ENCODE data around the gene CHMP4A. TPM values are rescaled to one million over a fixed set of nuclear protein-coding genes. Genes with fewer than 3 reads are reported as not detected.
A peak's percentile ranks its signal among the peaks of the same experiment; 100 is the strongest.

Gene CHMP4A
- polyA plus RNA-seq, 4 donors: 43.5 to 50.7 (median 49.8) TPM

DNA sequence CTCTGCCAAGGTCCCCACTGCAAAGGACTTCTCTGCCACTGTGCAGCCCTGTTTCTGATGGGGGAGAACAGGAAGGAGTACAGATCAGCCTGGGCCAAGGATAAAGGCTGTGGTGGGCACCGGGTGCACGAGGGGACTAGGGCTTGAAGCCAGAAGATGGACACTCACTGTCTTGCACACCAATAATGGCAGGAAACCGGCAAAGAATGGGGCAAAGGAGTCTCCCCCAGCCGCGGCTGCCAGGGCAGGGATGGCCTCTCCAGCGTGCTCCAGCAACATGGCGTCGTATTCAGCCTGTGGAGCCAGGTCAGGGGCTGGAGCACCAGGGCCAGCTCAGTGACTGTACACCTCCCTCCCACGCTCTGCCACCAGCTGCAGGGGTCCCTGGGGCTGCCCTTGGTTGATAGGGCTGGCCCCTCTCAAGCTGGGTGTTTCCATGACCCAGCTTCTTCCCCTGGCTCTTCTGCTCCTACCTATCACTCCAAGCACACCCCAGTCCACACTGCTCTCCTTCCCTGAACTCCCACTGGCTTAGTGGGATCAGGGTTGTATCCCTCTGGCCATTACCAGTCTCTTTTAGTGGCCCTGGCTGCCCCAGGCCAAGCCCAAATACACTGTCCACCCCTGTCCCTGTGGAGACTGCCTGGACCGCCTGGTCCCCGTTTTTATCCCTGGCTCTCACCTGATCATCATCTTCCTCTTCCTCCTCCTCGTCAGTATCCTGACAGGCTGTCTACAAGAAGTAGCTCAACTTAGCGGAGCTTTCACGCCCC is 31.0 kb downstream of the CHMP4A start:
- DNase-seq (ENCODE audit: low read depth in 4 of 4, low spot score in 3 of 4): no peak

DNA sequence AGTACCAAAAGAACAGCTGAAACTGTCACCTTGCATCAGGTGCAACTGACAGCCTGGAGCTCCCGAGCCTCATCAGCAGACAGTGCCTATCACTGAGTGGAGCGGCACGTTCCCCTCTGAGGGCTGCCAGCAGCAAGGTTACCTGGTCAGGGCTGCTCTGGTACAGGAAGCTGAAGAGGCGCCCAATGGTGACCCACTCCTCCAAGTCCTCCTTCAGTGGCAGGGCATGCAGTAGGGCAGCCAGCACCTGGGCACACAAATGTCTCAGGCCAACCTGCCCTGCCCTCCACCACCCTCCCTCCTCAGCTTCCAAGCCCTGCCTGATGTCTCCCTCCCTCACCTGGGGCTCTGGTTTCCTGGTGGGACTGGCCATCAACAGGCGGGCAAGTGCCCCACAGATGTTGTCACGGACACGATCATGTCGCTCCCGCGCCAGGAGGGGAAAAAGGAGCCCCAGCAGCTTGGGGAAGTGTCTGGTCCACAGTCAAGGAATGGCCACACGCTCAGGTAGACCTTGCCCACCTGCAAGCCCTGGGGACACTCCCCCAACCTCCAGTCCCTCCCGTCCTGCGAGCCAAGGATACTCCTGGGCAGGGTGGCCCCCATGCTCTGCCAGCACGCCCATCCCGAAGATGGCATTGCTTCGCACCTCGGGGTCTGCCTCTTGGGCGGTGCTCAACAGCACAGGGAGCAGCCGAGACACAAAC is 31.8 kb downstream of the CHMP4A start:
- no peak for DNase-seq (ENCODE audit: low read depth in 4 of 4, low spot score in 3 of 4)

DNA sequence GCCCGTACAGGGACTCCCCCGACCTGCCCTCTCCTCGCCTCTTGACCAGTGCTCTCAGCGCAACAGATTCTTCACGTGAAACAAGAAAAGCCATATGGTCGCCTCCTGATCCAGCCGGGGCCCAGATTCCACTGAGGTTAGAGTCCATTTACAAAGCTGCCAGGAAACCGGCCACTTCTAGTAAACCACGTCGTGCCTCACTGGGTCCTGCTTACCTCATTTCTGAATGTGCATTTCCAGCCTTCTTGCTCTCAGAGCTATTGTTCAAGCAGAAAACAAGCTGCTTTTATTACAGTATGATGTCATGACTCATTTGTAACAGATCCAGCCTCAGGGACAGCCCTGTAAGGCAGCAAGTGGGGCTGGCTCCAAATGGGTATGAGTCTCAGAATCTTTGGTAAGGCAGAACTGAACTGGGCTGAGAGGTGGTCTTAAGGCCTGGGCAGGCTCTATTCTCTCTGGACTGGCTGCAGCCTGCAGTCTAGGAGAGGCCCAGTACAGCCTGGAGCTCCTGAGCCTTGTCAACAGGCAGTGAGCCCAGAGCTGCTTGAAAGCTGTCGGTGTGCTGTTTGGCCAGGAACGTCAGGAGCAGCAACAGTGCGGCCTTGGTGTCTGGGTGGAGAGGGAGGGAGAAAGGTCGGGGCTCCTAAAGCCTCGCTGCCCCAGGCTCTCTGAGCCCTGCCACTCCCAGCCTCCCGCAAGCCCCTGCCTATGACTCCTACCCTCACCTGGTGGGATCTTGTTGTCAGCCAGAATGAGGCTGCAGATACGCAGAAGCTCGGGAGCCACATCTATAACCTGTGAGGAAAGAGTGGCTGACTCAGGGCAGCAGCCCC is 33.1 kb downstream of the CHMP4A start:
- peak in 1 of 4 donors; percentile 18 for DNase-seq (ENCODE audit: low read depth in 4 of 4, low spot score in 3 of 4)

DNA sequence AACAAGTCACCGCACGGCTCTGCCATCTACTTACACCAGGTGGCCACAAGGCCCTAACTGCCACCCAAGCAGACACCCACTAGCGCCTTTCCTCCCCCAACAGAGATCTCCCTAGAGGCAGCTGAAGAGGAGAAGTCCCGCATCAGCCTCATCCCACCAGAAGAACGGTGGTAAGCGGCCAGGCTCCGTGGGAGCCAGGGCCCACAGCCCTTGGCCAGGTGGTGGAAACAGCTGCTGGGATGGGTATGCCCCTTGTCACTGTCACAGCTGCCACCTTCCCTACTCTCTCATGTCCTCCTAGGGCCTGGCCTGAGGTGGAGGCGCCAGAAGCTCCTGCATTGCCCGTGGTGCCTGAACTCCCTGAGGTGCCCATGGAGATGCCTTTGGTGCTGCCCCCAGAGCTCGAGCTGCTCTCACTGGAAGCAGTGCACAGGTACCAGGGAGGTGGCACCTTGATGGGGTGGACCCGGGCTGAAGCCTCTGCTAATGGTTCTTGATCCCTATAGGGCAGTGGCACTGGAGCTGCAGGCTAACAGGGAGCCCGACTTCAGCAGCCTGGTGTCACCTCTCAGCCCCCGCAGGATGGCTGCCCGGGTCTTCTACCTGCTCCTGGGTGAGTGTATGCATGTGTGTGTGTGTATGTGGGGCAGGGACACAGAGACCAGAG is 33.9 kb downstream of the CHMP4A start:
- DNase-seq (ENCODE audit: low read depth in 4 of 4, low spot score in 3 of 4): no peak

DNA sequence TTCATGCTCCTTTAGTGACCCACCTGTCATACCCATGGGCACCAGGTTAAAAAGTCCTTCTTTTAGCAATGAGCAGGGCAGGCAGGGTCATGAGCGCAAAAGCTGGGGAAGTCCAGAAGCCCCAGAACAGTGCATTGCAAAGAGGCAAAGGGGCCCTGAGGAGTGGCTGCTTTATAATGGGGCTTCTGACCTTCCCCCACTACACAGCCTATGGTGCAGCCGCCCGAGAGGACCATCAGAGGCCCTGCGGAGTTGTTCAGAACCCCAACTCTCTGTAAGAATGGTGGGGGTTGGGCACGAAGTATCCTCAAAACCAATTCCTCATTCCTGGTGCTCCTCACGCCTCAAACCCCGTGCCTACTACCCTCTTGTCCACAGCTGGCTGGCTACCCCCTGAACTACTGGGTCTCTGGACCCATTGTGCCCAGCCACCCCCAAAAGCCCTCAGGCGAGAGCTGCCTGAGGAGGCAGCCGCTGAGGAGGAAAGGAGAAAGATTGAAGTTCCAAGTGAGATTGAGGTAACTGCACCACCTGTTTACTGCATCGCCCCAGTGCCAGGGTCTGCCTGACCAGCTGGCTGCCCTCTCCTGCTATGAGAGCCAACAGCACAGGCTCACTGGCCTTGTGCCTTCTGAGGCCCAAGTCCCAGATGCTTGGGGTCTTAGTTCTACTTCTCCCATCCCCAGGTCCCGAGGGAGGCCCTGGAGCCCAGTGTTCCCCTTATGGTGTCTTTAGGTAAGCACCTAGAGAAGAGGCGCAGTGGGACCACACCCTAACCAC is 34.7 kb downstream of the CHMP4A start:
- DNase-seq (ENCODE audit: low read depth in 4 of 4, low spot score in 3 of 4): no peak

DNA sequence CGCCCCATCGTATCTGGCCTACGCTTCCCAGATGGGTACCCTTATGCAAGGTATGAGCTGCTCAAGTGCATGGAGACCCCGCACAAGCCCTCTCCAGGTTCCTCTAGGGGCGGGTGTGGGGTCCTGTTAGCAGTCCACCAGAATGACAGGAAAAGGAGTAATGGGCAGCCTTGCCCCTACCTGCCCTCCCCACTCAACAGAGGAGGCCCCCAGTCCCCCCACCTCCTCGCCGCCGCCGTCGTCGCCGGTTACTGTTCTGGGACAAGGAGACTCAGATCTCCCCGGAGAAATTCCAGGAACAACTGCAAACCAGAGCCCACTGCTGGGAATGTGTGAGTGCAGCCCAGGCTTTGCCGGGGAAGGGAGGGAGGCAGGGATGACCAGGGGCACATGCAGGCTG is 35.4 kb downstream of the CHMP4A start:
- no peak for DNase-seq (ENCODE audit: low read depth in 4 of 4, low spot score in 3 of 4)

DNA sequence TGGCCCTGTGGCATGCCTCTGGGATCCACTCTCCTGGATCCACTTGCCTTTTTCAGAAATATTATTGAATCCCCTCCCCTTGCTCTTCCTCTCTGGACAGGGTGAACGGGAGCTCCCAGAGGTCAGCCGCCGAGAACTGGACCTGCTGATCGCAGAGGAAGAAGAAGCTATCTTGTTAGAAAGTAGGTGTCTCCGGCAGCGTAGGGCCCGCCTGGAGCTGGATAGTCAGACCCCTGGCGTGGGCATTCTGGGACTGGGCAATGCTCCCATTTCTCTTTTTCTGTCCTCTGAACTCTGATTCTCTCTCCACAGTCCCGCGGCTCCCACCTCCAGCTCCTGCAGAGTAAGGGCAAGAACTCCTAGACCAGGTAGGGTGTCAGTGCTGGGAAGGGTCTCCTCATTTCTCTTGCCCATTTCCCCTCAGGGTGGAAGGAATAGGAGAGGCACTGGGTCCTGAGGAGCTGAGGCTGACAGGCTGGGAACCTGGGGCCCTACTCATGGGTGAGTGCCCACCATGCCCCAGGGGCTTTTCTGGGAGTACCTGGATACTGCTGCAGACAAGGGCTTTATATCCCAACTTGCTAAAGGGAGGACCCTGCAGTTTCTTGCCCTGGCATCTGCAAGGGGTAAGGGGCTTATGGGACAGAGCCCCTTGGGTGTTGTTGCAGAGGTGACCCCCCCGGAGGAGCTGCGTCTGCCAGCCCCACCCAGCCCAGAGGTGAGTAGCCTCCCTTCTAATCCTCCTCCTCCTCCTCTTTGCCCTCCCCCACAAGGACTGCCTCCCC is 36.1 kb downstream of the CHMP4A start:
- DNase-seq (ENCODE audit: low read depth in 4 of 4, low spot score in 3 of 4): no peak

DNA sequence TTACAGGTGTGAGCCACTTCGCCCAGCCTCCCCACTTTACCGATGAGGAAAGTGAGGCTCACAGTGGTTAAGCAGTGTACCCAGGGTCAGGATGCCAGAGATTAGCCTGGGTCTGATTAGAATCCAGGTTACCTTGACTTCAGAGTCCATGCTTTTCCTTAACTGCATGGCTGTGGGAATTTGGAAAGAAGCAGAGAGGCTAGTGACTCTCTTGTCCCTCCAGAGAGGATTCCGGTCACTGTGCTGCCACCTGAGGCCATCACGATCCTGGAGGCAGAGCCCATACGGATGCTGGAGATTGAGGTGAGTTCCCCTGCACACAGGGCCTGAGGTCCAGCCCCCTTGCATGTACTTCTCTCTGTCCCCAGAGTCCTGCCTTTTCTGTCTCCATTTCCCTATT is 36.7 kb downstream of the CHMP4A start:
- no peak for DNase-seq (ENCODE audit: low read depth in 4 of 4, low spot score in 3 of 4)

DNA sequence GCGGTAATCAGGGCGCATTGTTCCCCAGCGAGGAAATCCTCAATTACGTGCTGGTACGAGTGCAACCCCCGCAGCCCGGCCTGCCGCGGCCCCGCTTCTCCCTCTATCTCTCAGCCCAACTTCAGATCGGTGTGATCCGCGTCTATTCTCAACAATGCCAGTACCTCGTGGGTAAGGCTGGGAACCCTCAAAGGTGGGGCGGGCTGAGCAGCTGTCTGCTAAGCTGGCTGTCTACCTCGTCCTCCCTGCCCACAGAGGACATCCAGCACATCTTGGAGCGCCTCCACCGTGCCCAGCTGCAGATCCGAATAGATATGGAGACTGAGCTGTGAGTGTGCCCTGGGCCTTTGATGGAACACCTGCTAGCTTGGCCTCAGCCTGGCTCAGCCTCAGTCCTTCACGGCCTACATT is 40.4 kb downstream of the CHMP4A start:
- no peak for DNase-seq (ENCODE audit: low read depth in 4 of 4, low spot score in 3 of 4)

DNA sequence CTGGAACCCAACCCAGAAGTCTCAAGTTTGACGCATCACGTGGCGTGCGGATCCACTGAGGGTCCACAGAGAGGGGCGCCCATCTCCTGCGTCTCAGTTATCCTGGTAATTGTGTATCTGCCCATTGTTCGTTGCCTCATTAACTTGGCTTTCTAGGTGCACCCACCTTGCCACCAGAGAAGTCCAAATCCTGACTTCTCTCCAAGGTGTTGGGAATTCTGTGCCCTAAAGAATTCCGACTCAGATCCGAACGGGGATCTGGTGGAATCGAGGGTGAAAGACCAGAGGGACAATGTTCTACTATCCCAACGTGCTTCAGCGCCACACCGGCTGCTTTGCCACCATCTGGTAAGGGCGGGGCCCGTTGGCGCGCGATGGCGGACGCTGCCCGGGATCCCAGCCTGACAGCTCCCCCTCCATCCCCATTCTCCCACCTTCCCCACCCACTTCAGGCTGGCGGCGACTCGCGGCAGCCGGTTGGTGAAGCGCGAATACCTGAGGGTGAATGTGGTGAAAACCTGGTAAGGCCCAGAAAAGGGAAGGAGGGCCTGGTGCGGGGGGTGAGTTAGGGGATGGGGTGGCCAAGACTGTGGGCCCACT is 40.9 kb downstream of the CHMP4A start:
- peak in 1 of 4 donors; percentile 8 for DNase-seq (ENCODE audit: low read depth in 4 of 4, low spot score in 3 of 4)

DNA sequence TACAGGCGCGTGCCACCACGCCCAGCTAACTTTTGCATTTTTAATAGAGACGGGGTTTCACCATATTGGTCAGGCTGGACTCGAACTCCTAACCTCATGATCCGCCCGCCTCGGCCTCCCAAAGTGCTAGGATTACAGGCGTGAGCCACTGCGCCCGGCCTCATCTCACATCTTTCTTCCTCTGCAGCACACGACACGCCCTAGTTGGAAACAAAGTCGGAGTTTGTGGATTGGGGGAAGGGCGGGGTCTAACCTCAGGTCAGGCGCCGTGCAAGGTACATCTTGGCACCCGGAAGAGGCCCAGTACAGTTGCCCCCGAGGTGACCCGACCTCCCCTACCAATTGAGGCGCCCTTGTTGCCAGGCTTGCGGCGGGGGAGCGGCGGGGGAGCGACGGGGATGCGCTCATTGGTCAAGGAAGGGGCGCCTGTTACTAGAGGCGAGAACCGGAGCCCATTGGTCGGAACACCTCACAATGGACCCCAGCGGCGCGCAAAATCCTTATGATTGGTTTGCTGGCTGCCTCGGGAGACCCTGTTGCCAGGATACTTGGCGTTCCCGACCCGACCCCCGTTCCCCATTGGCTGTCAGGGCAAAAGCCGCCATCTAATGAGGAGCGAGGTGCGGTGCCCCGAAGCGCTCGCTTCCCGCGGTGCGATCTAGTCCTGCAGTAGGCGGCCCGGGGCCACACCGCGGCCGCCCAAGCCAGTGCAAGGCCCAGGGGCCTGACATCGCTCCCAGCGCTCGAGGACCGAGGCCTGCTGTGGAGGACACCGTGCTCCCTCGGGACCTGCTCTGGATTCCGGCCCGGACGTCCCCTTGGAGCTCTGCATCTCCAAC is 41.6 kb downstream of the CHMP4A start, which contains the start of gene REC8:
TSS of gene REC8 (plus strand) at position 659 of the 839 bp plus-strand sequence. CDS start 473 bp downstream, outside the sequence.
- peak; percentile 79 to 92 (median 88) for DNase-seq (ENCODE audit: low read depth in 4 of 4, low spot score in 3 of 4)

DNA sequence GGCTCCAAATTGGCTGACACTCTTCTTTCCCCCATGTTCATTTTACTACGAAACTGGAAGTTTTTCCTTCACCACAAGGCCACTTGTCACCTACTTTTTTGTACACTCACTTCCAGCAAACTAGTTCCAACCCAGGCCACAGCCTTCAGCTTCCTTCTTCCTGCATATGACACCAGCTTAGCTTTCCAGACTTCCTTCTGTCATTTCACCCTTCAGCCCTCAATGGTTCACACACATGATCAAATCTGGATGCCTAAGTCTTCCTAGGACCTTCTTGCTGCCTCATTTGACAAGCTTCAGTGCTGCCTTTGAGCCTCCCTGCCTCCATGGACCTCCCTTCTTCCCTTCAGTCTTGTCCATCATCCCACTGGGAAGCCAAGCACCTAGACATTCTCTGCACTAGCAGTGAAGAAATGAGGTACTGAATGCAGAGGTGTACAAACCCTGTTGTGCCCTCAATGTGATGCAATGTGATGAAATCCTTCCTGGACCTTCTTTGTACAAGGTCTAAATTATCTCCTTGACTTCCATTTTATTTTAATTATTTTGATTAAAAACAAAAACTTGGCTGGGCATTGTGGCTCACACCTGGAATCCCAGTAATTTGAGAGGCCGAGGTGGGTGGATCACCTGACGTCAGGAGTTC is 45.7 kb downstream of the CHMP4A start:
- no peak for DNase-seq (ENCODE audit: low read depth in 4 of 4, low spot score in 3 of 4)

DNA sequence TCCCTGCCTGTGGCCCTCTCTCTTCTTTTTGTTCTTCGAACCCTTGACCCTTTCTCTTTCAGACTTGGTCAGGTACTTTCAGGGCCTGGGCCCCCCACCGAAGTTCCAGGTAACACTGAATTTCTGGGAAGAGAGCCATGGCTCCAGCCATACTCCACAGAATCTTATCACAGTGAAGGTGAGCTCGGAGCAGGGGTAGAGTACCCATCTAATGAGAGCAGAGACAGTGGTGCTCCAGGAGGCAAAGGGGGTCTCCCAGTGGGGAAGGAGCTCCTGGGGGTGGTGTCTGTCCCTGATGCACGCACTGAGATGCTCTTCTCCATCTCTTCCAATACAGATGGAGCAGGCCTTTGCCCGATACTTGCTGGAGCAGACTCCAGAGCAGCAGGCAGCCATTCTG is 47.5 kb downstream of the CHMP4A start:
- no peak for DNase-seq (ENCODE audit: low read depth in 4 of 4, low spot score in 3 of 4)

DNA sequence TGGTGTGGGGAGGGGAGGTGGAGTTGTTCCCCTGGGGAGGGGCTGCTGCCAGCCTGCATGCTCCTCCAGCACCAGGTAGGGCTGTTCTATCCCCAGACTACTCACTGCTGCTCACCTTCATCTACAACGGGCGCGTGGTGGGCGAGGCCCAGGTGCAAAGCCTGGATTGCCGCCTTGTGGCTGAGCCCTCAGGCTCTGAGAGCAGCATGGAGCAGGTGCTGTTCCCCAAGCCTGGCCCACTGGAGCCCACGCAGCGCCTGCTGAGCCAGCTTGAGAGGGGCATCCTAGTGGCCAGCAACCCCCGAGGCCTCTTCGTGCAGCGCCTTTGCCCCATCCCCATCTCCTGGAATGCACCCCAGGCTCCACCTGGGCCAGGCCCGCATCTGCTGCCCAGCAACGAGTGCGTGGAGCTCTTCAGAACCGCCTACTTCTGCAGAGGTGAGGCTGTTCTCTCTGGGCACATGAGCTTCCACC is 48.7 kb downstream of the CHMP4A start:
- no peak for DNase-seq (ENCODE audit: low read depth in 4 of 4, low spot score in 3 of 4)

DNA sequence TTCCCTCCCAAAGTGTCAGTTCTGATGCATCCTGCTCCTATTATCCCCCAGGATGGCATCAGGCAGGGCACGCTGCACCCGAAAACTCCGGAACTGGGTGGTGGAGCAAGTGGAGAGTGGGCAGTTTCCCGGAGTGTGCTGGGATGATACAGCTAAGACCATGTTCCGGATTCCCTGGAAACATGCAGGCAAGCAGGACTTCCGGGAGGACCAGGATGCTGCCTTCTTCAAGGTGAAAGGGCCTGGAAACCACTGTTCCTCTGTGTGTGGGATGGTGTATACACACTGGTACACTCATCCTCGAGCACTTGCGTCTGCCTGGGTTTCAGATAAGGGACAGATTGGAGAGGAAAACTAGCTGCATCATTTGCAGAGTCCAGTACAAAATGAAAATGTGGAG is 51.2 kb downstream of the CHMP4A start:
- DNase-seq (ENCODE audit: low read depth in 4 of 4, low spot score in 3 of 4): no peak

DNA sequence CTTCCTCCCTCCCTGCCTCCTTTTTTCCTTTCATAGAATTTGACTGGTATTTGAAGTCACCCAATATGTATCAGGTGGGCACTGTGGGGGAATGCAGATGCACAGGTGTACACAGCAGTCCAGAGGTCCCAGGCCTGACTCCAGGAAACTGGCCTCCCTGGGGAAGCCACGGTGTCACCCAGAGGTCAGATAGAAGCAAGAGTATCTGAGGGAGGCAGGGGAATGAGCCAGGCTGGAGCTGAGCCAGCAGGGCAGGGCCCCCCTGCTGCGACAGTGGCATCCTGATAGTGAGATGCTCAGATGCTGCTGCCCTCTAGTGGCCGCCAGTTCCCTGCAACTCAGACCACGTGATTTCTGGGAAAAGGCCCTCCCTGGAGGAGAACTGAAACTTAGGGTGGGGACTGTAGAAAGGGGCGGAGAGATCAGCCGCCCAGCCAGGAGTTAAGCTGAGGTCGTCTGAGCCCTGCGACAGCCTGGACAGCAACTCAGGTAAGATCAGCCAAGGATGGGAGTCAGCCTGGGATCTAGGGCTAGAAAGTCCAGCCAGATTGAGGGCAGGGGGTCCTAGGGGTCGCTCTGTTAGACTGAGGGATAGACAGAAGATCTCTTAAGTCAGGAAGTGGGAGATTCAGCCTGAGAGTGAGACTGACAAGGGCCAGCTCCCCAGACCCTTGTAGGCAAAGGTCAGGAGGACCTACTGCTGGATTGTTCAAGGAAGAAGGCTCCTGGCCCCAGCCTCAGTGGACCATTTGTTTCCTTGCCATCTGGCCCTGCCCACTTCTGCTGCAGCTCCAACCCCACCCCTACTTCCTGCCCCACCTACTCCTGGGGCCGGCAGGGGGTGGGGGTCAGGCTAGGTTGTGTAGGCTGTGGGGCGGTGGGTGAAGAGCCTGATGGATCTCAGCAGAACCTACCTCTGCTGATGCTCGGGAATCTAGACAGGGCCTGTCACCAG is 52.2 kb downstream of the CHMP4A start, which contains the start of gene IRF9:
TSS of gene IRF9 (plus strand) at position 416 of the 955 bp plus-strand sequence. CDS start 880 bp downstream, outside the sequence.
- DNase-seq (ENCODE audit: low read depth in 4 of 4, low spot score in 3 of 4): peak; percentile 93 to 97 (median 95)
